HepG2 (cell line): ENCODE results near the gene EP300. TPM values are rescaled to one million over a fixed set of nuclear protein-coding genes. Genes with fewer than 3 reads are reported as not detected.

ENCODE experiments used
- AKAP8 ChIP-seq: sonication (generic); formaldehyde crosslinking; IDR thresholded peaks from 2 replicates; pipeline ENCODE4 v1.5.1; 2020; ENCODE audit warnings: mild to moderate bottlenecking, missing genetic modification reagents
- ARHGAP35 ChIP-seq: sonication (generic); formaldehyde crosslinking; IDR thresholded peaks from 2 replicates; pipeline ENCODE4 v1.9.0; 2022; ENCODE audit warnings: mild to moderate bottlenecking, inconsistent platforms, moderate library complexity, missing genetic modification reagents, borderline replicate concordance
- HOXA5 ChIP-seq: sonication (generic); formaldehyde crosslinking; IDR thresholded peaks from 2 replicates; pipeline ENCODE4 v1.4.0; 2020; ENCODE audit warnings: missing genetic modification reagents
- KAT8 ChIP-seq: IDR thresholded peaks from 2 replicates; pipeline ENCODE4 v1.6.1; 2016; ENCODE audit warnings: missing genetic modification reagents, missing compliant biosample characterization
- MLXIP ChIP-seq: sonication (generic); formaldehyde crosslinking; IDR thresholded peaks from 2 replicates; pipeline ENCODE4 v1.9.0; 2021; ENCODE audit warnings: missing genetic modification reagents, borderline replicate concordance
- MNT ChIP-seq: fragments of 450-650 bp; IDR thresholded peaks from 2 replicates; pipeline ENCODE4 v1.6.1; 2016
- MYPOP ChIP-seq: sonication (generic); formaldehyde crosslinking; IDR thresholded peaks from 2 replicates; pipeline ENCODE4 v1.8.1; 2023; ENCODE audit warnings: mild to moderate bottlenecking, moderate library complexity, missing genetic modification reagents
- NAIF1 ChIP-seq: sonication (generic); formaldehyde crosslinking; IDR thresholded peaks from 2 replicates; pipeline ENCODE4 v1.5.0; 2020; ENCODE audit warnings: mild to moderate bottlenecking, missing genetic modification reagents, borderline replicate concordance
- POLR2AphosphoS2 ChIP-seq: IDR thresholded peaks from 2 replicates; pipeline ENCODE4 v1.6.1; 2011; ENCODE audit warnings: low read depth, low read length, improper control_type of control experiment
- PRMT3 ChIP-seq: sonication (generic); formaldehyde crosslinking; IDR thresholded peaks from 2 replicates; pipeline ENCODE4 v1.8.1; 2022; ENCODE audit warnings: low read depth, mild to moderate bottlenecking, moderate library complexity, missing genetic modification reagents, borderline replicate concordance
- ZBTB44 ChIP-seq: sonication (generic); formaldehyde crosslinking; IDR thresholded peaks from 2 replicates; pipeline ENCODE4 v1.4.0; 2020; ENCODE audit warnings: missing genetic modification reagents
- ZFP91 ChIP-seq: sonication (generic); formaldehyde crosslinking; IDR thresholded peaks from 2 replicates; pipeline ENCODE4 v1.9.0; 2022; ENCODE audit warnings: missing genetic modification reagents, mild to moderate bottlenecking, borderline replicate concordance
- ZNF205 ChIP-seq: IDR thresholded peaks from 2 replicates; pipeline ENCODE4 v1.6.1; 2018; ENCODE audit warnings: missing biosample characterization, missing genetic modification reagents
- ZNF687 ChIP-seq: sonication (generic); formaldehyde crosslinking; IDR thresholded peaks from 2 replicates; pipeline ENCODE4 v1.5.1; 2020; ENCODE audit warnings: mild to moderate bottlenecking, missing genetic modification reagents, moderate library complexity
- polyA plus RNA-seq, 8 experiments: library from polyadenylated mRNA; depleted of rRNA in 3 of 8; stranded (reverse) in 7 of 8; unstranded in 1 of 8; fragments of >200 nt; fragmentation: Illumina TruSeq in 4 of 8; extraction: Trizol in 4 of 8; gene quantifications; 2 replicates each; pipeline versions ENCODE4 v1.2.1 to v1.2.3, GENCODE V29; 2011 to 2016; ENCODE audit warnings: low read depth in 4 of 8, missing spikeins in 1 of 8, mixed read lengths in 1 of 8; ENCODE audit not compliant: insufficient read depth in 1 of 8
- total RNA-seq, 5 experiments: library from RNA; depleted of rRNA; stranded (reverse); fragments of >200 nt; fragmentation: Illumina TruSeq; extraction: Trizol; gene quantifications; 2 replicates each; pipeline ENCODE4 v1.2.3, GENCODE V29; 2016; ENCODE audit warnings: low read depth in 1 of 5

The EP300 gene
- total and polyA plus RNA-seq, 2 of the 13 experiments (the other 11 are each of a cell fraction or from before 2014, with no cell fraction given) = 13.6 to 14.9 TPM

- TF ChIP-seq MYPOP (peak; percentile 44; the same call in 1 of the 2 replicates), PRMT3 (CRISPR knock-in tag) (no peak), ZFP91 (CRISPR knock-in tag) (peak; percentile 66; the same call in 1 of the 2 replicates), KAT8 (CRISPR knock-in tag) (peak; percentile 57), AKAP8 (CRISPR knock-in tag) (no peak), ARHGAP35 (CRISPR knock-in tag) (no peak), ZNF687 (CRISPR knock-in tag) (peak; percentile 96), HOXA5 (CRISPR knock-in tag) (no peak), MNT (no peak), POLR2AphosphoS2 (no peak), ZNF205 (CRISPR knock-in tag) (no peak), ZBTB44 (CRISPR knock-in tag) (no peak), NAIF1 (CRISPR knock-in tag) (no peak), MLXIP (no peak)
Measured at GRCh38 chr22:41048791-41049717, 43.3 kb upstream of the EP300 start (continued).
